H1 (cell line): ENCODE results near the gene RIMBP2. TPM values are rescaled to one million over a fixed set of nuclear protein-coding genes. Genes with fewer than 3 reads are reported as not detected.

Experiments used
- CTCF ChIA-PET: fragments of 300-600 bp; sonication (Branson Sonifier 250); formaldehyde crosslinking; loops from one replicate; lab custom pipeline; 2021; ENCODE audit not compliant: partially characterized antibody; lab: Charles Lee
- POLR2A ChIA-PET: fragments of 300-600 bp; sonication (Branson Sonifier 250); formaldehyde crosslinking; loops from one replicate; lab custom pipeline; 2021; ENCODE audit warnings: inconsistent platforms; ENCODE audit not compliant: partially characterized antibody; lab: Charles Lee
- DNase-seq, 2 experiments: peaks; one replicate each; pipeline versions ENCODE4 v3.0.0 to v3.0.0-alpha.2; 2010 to 2022; ENCODE audit warnings: low spot score in 2 of 2, low read depth in 1 of 2, mixed read lengths in 1 of 2
- FAIRE-seq: peaks from 2 replicates; lab custom pipeline; 2011; peaks lifted over from hg19 to GRCh38; lab: Jason Lieb, UNC
- H2AFZ ChIP-seq: 2 replicates; pipeline ENCODE4 v1.8.1; 2012; ENCODE audit warnings: low read length, inconsistent platforms
- H2AK5ac ChIP-seq: 2 replicates; pipeline ENCODE4 v1.6.1; 2013; ENCODE audit warnings: low read depth, low read length
- H2BK120ac ChIP-seq: replicated peaks from 2 replicates; pipeline ENCODE3; 2013; ENCODE audit warnings: low read depth, low read length, inconsistent platforms
- H2BK12ac ChIP-seq: 2 replicates; pipeline ENCODE4 v1.6.1; 2013; ENCODE audit warnings: low read depth, low read length
- H2BK15ac ChIP-seq: 2 replicates; pipeline ENCODE4 v1.6.1; 2013; ENCODE audit warnings: low read length
- H2BK20ac ChIP-seq: 2 replicates; pipeline ENCODE4 v1.6.1; 2013; ENCODE audit warnings: low read length
- H2BK5ac ChIP-seq: 2 replicates; pipeline ENCODE4 v1.6.1; 2013; ENCODE audit warnings: low read depth, low read length
- H3K14ac ChIP-seq: 2 replicates; pipeline ENCODE4 v1.6.1; 2013; ENCODE audit warnings: inconsistent platforms; ENCODE audit not compliant: insufficient read length
- H3K18ac ChIP-seq: 2 replicates; pipeline ENCODE4 v1.6.1; 2013; ENCODE audit warnings: low read length; ENCODE audit errors: extremely low read depth
- H3K23ac ChIP-seq: 2 replicates; pipeline ENCODE4 v1.6.1; 2013; ENCODE audit warnings: inconsistent platforms; ENCODE audit not compliant: insufficient read length
- H3K23me2 ChIP-seq: 2 replicates; pipeline ENCODE4 v1.6.1; 2013; ENCODE audit warnings: low read depth, low read length
- H3K27ac ChIP-seq: 2 replicates; pipeline ENCODE4 v1.6.1; 2011; ENCODE audit warnings: low read depth, low read length, inconsistent platforms
- H3K27me3 ChIP-seq, 4 experiments: replicated peaks in 1 of 4; 1 replicate in 1 of 4; 2 replicates in 3 of 4; pipeline versions ENCODE4 v1.6.1 to v1.8.1; 2011 to 2013; ENCODE audit warnings: low read length in 3 of 4, mild to moderate bottlenecking in 3 of 4, inconsistent platforms in 2 of 4, mixed read lengths in 2 of 4, moderate library complexity in 1 of 4; ENCODE audit not compliant: control insufficient read depth in 3 of 4, insufficient read depth in 3 of 4; ENCODE audit errors: extremely low read depth in 1 of 4
- H3K36me3 ChIP-seq, 4 experiments: 2 replicates each; pipeline versions ENCODE4 v1.6.1 to v1.8.1; 2011 to 2013; ENCODE audit warnings: mild to moderate bottlenecking in 4 of 4, low read length in 3 of 4, moderate library complexity in 2 of 4, control low read depth in 1 of 4, inconsistent platforms in 1 of 4; ENCODE audit not compliant: insufficient read depth in 4 of 4, control insufficient read depth in 2 of 4
- H3K4ac ChIP-seq: replicated peaks from 2 replicates; pipeline ENCODE3; 2013; ENCODE audit warnings: low read length, low read depth, mixed read lengths, inconsistent platforms; ENCODE audit not compliant: insufficient read length
- H3K4me1 ChIP-seq, 4 experiments: replicated peaks in 1 of 4; 1 replicate in 1 of 4; 2 replicates in 3 of 4; pipeline versions ENCODE4 v1.6.1 to v1.8.1; 2011 to 2013; ENCODE audit warnings: low read length in 3 of 4, inconsistent platforms in 2 of 4, mixed read lengths in 1 of 4; ENCODE audit not compliant: insufficient read depth in 4 of 4, control insufficient read depth in 3 of 4
- H3K4me2 ChIP-seq, 2 experiments: 2 replicates each; pipeline versions ENCODE4 v1.6.1 to v1.8.1; 2011 to 2013; ENCODE audit warnings: low read depth in 2 of 2, low read length in 2 of 2, control low read depth in 1 of 2, inconsistent platforms in 1 of 2, mild to moderate bottlenecking in 1 of 2; ENCODE audit not compliant: insufficient read depth in 1 of 2
- H3K4me3 ChIP-seq, 4 experiments: fragments of 200-600, 300-600 bp in 1 of 4; sonication (generic), shearing (Covaris generic), sonication (Bioruptor Twin) in 1 of 4; 2 replicates each; pipeline versions ENCODE4 v1.5.1 to v1.8.1; 2011 to 2016; ENCODE audit warnings: low read length in 4 of 4, low read depth in 3 of 4, control low read depth in 2 of 4, inconsistent platforms in 2 of 4, mild to moderate bottlenecking in 2 of 4, mixed read lengths in 1 of 4, moderate library complexity in 1 of 4; ENCODE audit not compliant: insufficient read depth in 2 of 4; ENCODE audit errors: extremely low read depth in 1 of 4
- H3K56ac ChIP-seq: replicated peaks from 2 replicates; pipeline ENCODE3; 2013; ENCODE audit warnings: low read depth, mild to moderate bottlenecking, mixed read lengths, low read length, inconsistent platforms; ENCODE audit not compliant: insufficient read length
- H3K79me1 ChIP-seq: 2 replicates; pipeline ENCODE4 v1.6.1; 2013; ENCODE audit warnings: low read depth, low read length, control low read depth
- H3K79me2 ChIP-seq, 2 experiments: 2 replicates each; pipeline versions ENCODE4 v1.6.1 to v1.8.1; 2012 to 2013; ENCODE audit warnings: low read length in 2 of 2, mild to moderate bottlenecking in 2 of 2, inconsistent platforms in 1 of 2; ENCODE audit not compliant: insufficient read depth in 2 of 2, control insufficient read depth in 1 of 2
- H3K9ac ChIP-seq, 4 experiments: replicated peaks in 1 of 4; 1 replicate in 1 of 4; 2 replicates in 3 of 4; pipeline versions ENCODE4 v1.6.1 to v1.8.1; 2011 to 2013; ENCODE audit warnings: low read depth in 3 of 4, low read length in 3 of 4, control low read depth in 2 of 4, mild to moderate bottlenecking in 2 of 4, moderate library complexity in 2 of 4, inconsistent platforms in 1 of 4; ENCODE audit errors: extremely low read depth in 1 of 4
- H3K9me3 ChIP-seq, 2 experiments: 2 replicates each; pipeline versions ENCODE4 v1.6.1 to v1.8.1; 2012 to 2013; ENCODE audit warnings: mild to moderate bottlenecking in 2 of 2, moderate library complexity in 2 of 2, control low read depth in 1 of 2, inconsistent platforms in 1 of 2, low read depth in 1 of 2, low read length in 1 of 2, mixed read lengths in 1 of 2; ENCODE audit not compliant: insufficient read depth in 2 of 2
- H4K20me1 ChIP-seq, 2 experiments: replicated peaks in 1 of 2; 2 replicates each; pipeline versions ENCODE3 to v1.8.1; 2011 to 2013; ENCODE audit warnings: inconsistent platforms in 2 of 2, low read length in 2 of 2, mild to moderate bottlenecking in 1 of 2; ENCODE audit not compliant: insufficient read depth in 2 of 2, control insufficient read depth in 1 of 2
- H4K5ac ChIP-seq: 2 replicates; pipeline ENCODE4 v1.6.1; 2013; ENCODE audit warnings: low read length, low read depth, mixed read lengths, inconsistent platforms; ENCODE audit not compliant: insufficient read length
- H4K8ac ChIP-seq: 2 replicates; pipeline ENCODE4 v1.8.0; 2013; ENCODE audit warnings: mild to moderate bottlenecking, moderate library complexity, low read length, inconsistent platforms; ENCODE audit not compliant: insufficient read depth; ENCODE audit errors: extremely low read depth
- H4K91ac ChIP-seq: replicated peaks from 2 replicates; pipeline ENCODE3; 2013; ENCODE audit warnings: low read length, mixed read lengths, inconsistent platforms; ENCODE audit not compliant: insufficient read length
- GTF2F1 ChIP-seq: IDR thresholded peaks from 2 replicates; pipeline ENCODE4 v1.6.1; 2012; ENCODE audit warnings: low read depth, low read length, improper control_type of control experiment, borderline replicate concordance
- HDAC2 ChIP-seq, 2 experiments: fragments of 300-600 bp in 1 of 2; sonication (generic) in 1 of 2; IDR thresholded peaks; 2 replicates each; pipeline ENCODE4 v1.6.1; 2011 to 2012; ENCODE audit warnings: low read depth in 2 of 2, low read length in 2 of 2, mild to moderate bottlenecking in 2 of 2, moderate library complexity in 2 of 2, borderline replicate concordance in 1 of 2, inconsistent platforms in 1 of 2
- KDM1A ChIP-seq: fragments of 200-600, 300-600 bp; sonication (generic); IDR thresholded peaks from 2 replicates; pipeline ENCODE4 v1.7.1; 2016; ENCODE audit warnings: mild to moderate bottlenecking, low read length, borderline replicate concordance
- MAFK ChIP-seq: IDR thresholded peaks from 2 replicates; pipeline ENCODE4 v1.6.1; 2012; ENCODE audit warnings: low read depth, mild to moderate bottlenecking, improper control_type of control experiment, low read length
- POU5F1 ChIP-seq: IDR thresholded peaks from 2 replicates; pipeline ENCODE4 v1.6.1; 2011; ENCODE audit warnings: low read depth, mild to moderate bottlenecking, low read length, moderate library complexity
- RAD21 ChIP-seq, 2 experiments: IDR thresholded peaks in 1 of 2; conservative IDR thresholded peaks in 1 of 2; 2 replicates each; pipeline ENCODE4 v1.6.1; 2011; ENCODE audit warnings: low read depth in 2 of 2, low read length in 2 of 2, improper control_type of control experiment in 1 of 2, inconsistent platforms in 1 of 2, mild to moderate bottlenecking in 1 of 2, moderate library complexity in 1 of 2
- RFX5 ChIP-seq: IDR thresholded peaks from 2 replicates; pipeline ENCODE4 v1.6.1; 2011; ENCODE audit warnings: low read depth, low read length, improper control_type of control experiment, borderline replicate concordance
- SP4 ChIP-seq: IDR thresholded peaks from 2 replicates; pipeline ENCODE4 v1.6.1; 2012; ENCODE audit warnings: low read length, inconsistent platforms
- SUZ12 ChIP-seq: fragments of 200-600 bp; sonication (generic); IDR thresholded peaks from 2 replicates; pipeline ENCODE4 v1.6.1; 2012; ENCODE audit warnings: mild to moderate bottlenecking, inconsistent platforms, low read length, moderate library complexity, mixed read lengths
- TCF12 ChIP-seq: IDR thresholded peaks from 2 replicates; pipeline ENCODE4 v1.6.1; 2011; ENCODE audit warnings: low read depth, mild to moderate bottlenecking, low read length
- TEAD4 ChIP-seq: IDR thresholded peaks from 2 replicates; pipeline ENCODE4 v1.6.1; 2012; ENCODE audit warnings: low read depth, low read length, inconsistent platforms, mixed read lengths
- YY1 ChIP-seq: IDR thresholded peaks from 2 replicates; pipeline ENCODE4 v1.6.1; 2011; ENCODE audit warnings: low read depth, mild to moderate bottlenecking, low read length
- WGBS, 2 experiments: shearing (Covaris generic) in 1 of 2; methylation state at CpG; one replicate each; pipeline versions ENCODE4 v1.1.6 to v1.1.7; 2013 to 2015; ENCODE audit warnings: low lambda C conversion rate in 2 of 2, mixed read lengths in 2 of 2, inconsistent platforms in 1 of 2, low coverage in 1 of 2, missing lambda C conversion rate in 1 of 2; ENCODE audit not compliant: insufficient replicate concordance in 2 of 2, insufficient coverage in 1 of 2, insufficient read length in 1 of 2; ENCODE audit errors: extremely low coverage in 1 of 2, missing lambda C conversion rate in 1 of 2; 5-methylcytosine and 5-hydroxymethylcytosine counted together
- polyA plus RNA-seq, 7 experiments: library from polyadenylated mRNA; depleted of rRNA in 3 of 7; stranded (reverse) in 5 of 7; unstranded in 2 of 7; fragments of >200 nt in 5 of 7; fragments of 200-250 nt in 2 of 7; gene quantifications; 1 replicate in 5 of 7; 2 replicates in 1 of 7; 4 replicates in 1 of 7; pipeline versions ENCODE4 v1.2.1 to v1.2.3, GENCODE V29; 2011 to 2013; ENCODE audit warnings: missing spikeins in 2 of 7, mixed read lengths in 2 of 7
- total RNA-seq: library from RNA; stranded (reverse); fragmentation: NEBNext Ultra II Directional; extraction: Animal tissue kit (Norgen Biotek cat#: 25700); gene quantifications from 2 replicates; pipeline ENCODE4 v1.2.1, GENCODE V29; 2021

Gene RIMBP2
- total and polyA plus RNA-seq, 2 of the 8 experiments (the other 6 are each of a cell fraction or from before 2014, with no cell fraction given), result 0.18 to 0.65 TPM

- H3K4me2 ChIP-seq, result no peak overlapping the region
- no peaks in the 10 kb centered on the region for H3K79me1 ChIP-seq
- H3K9ac ChIP-seq, result no peak overlapping the region
- FAIRE-seq (no peak), DNase-seq (no peak)
- WGBS, 2 experiments, result 90% methylated on average over 13 of the region's 13 CpGs; no CpG with 5 or more reads in 1 of the 2 experiments
- H2BK12ac ChIP-seq, result no peak overlapping the region
- no peak overlapping the region for H4K91ac ChIP-seq
- H2BK5ac ChIP-seq, result no peak overlapping the region
- H2BK20ac ChIP-seq, result no peak overlapping the region
- H3K23me2 ChIP-seq, result peaks cover under 1% of the 10 kb centered on the region; the same call in 1 of the 2 replicates
- no peak overlapping the region for H3K4ac ChIP-seq
- no peaks in the 10 kb centered on the region; a peak in 1 of 7 replicates for H3K27me3 ChIP-seq
- H2BK15ac ChIP-seq, result no peak overlapping the region
- no peak overlapping the region for H4K5ac ChIP-seq
- H3K9me3 ChIP-seq, result peaks cover 0 to 11% of the 10 kb centered on the region in 2 experiments; a peak in 1 of 4 replicates
- no peak overlapping the region for H3K23ac ChIP-seq
- no peaks in the 10 kb centered on the region for H3K4me1 ChIP-seq
- H3K18ac ChIP-seq, result no peak overlapping the region
- H4K8ac ChIP-seq, result no peak overlapping the region
- CTCF ChIA-PET, result no interaction called here
- H4K20me1 ChIP-seq, result no peaks in the 10 kb centered on the region
- POLR2A ChIA-PET, result no interaction called here
- no peak overlapping the region for H2BK120ac ChIP-seq
- H3K4me3 ChIP-seq, result no peak overlapping the region
- H2AK5ac ChIP-seq, result no peak overlapping the region
- no peak overlapping the region for H3K14ac ChIP-seq
- H3K36me3 ChIP-seq, result no peaks in the 10 kb centered on the region
- no peaks in the 10 kb centered on the region for H3K79me2 ChIP-seq
- no peak overlapping the region for H3K56ac ChIP-seq
- no peak overlapping the region for H2AFZ ChIP-seq
- H3K27ac ChIP-seq, result no peak overlapping the region
- no peak for TF ChIP-seq SP4
- no peak for TF ChIP-seq POU5F1
- no peak for TF ChIP-seq SUZ12
- no peak for TF ChIP-seq YY1
- no peak for TF ChIP-seq MAFK
- no peak for TF ChIP-seq RAD21 (IDR thresholded peaks at IDR 0.05 in 1 of 2, conservative IDR thresholded peaks at IDR 0.05 in 1 of 2; ENCODE audit: low read depth in 2 of 2, low read length in 2 of 2)
- no peak for TF ChIP-seq KDM1A
- TF ChIP-seq TEAD4, result no peak
- no peak for TF ChIP-seq TCF12
- TF ChIP-seq RFX5, result no peak
- TF ChIP-seq GTF2F1, result no peak
- TF ChIP-seq HDAC2 (IDR thresholded peaks at IDR 0.05; ENCODE audit: borderline replicate concordance in 1 of 2, low read depth in 2 of 2, low read length in 2 of 2), result no peak
Observed at GRCh38 chr12:130433834-130434233, 282.3 kb downstream of the RIMBP2 start.
